Measurements from ENCODE around the gene SMU1.
A peak's percentile ranks its signal among the peaks of the same experiment; 100 is the strongest.
"Not testable (repeated sequence)": the region's sequence is repeated elsewhere in the genome, so short reads cannot be mapped to it uniquely, and the experiment has no call there.

The SMU1 gene

DNA sequence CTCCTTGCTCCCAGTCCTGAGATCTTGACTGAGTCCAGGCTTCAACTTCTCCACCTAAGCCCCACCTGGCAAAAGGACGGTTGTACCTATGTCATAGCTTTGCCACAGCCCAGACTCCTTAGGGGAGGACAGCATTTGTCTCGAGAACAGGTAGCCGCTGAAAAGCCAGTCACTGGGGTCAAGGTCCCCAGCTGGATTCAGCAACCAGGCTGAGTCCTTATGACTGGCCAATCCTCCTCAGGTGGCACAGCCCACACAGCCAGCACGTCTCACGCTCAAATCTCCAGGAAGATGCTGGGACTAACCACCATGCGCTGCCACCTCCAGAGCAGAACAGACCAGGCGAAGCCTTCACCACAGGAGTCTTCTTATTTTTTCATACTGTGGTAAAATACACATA lies 27.9 kb upstream of the SMU1 start:
- no peak for DNase-seq

DNA sequence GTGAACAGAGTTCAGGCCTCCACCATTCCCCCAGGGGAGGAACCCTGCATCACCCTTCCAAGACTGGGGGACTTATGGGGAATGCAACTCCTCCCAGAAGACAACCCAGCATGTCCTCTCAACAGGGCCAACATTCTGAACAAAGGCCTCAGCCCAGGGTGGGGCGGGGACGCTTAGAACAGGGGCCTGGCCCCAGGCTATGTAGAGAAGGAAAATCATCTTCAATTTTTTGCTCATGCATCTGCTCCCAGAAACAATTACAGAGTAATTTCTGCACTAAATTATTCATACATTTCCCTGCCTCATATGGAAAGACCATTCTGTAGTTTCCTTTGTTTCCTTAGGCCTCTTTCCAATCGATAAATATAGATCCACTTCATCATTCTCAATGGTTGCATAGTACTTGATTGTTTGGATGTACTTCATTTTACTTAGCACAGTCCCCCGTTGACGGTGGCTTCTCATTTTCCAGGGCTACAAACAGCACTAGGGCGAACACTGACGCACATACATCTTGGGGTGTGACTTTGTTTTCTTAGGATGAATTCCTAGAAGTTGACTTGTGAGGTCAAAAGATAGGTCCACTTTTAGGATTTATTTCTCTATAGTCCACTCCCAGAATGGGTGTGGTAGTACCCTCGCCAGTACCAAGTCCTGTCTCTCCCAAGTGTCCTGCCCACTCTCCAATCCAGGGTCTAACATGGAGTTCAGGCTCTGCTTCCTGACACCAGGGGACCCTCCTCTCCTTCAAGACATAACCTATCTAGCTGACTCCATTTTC lies 27.2 kb upstream of the SMU1 start:
- no peak for DNase-seq

DNA sequence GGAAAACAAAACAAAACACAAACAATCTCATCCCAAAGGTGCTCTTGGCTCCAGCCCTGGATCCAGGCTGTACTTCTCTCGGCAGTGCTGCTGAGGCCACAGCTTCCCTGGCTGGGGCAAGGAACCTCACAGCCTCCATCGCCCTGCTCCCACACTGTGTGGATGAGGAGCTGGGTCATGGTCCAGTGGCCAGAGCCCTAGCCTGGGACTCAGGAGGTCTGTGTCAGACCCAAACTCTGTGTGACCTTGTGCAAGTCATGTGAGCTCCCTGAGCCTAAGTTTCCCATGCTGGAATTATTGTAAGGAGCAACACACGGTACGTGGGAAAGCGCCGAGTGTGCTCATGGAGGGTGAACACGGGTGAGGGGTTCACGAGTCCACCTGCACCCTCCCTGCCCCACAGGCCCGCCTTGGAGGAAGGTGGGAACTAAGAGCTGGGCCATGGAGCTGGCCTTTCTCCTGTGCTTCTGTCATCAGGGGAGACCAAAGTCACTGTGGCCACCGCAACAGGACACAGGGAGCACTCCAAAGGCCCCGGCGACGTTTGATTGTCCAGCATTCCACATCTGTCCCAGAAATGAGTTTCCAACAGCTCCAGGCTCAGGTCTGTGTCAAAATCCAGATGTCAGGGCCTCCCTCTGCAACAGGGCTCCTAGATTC lies 26.2 kb upstream of the SMU1 start:
- DNase-seq = no peak

DNA sequence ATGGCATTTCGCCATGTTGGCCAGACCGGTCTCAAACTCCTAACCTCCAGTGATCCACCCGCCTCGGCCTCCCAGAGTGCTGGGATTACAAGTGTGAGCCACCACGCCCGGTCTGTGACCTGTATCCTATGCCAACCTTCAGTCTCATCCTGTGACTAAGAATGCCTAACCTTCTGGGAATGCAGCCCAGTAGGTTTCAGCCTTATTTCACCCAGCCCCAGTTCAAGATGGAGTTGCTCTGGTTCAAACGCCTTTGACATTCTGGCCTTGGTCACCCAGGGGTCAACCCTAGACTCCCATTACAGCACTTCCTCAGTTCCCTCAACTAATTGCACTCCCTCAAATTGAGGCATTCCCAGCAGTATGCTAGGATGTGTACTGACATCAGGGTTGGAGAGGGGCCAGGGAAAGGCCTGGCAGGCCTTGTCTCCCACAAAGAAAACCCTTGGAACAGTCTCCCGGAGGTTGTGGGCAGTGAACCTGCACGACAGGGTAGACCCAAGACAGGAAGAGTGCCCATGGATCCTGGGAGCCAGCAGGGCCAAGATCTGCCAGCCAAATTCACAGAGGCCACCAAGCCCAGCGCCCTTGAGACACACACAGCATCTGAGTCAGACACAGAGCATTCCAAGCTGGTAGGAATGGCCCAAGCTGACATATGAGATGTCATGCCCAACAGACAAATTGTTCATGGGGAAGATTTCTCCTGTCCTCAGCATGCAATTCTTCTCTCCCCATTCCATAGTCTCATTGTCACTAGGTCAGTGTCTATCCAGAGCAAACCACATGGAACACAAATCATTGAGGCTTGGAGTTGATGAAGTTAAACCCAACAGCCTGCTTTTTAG lies 24.9 kb upstream of the SMU1 start:
- no peak for DNase-seq

DNA sequence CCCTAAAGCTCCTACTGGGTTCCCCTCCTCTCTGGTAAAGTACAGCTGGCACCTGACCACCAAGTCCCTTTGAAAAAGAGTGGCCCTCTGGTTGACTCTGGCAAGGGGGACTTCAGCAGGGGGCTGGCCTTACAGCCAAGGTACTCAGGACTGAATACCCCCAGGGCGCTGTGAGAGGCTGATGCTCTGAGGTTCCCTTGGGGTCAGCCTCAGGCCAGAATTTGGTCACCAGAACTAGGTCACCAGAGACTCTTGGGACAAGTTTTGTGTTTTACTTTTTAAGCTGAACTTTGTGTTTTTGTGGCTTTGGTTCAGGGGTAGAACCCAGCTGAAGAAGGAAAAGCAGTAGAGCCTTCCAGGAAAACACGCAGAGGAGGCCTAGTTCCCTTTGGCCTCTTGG lies 23.3 kb upstream of the SMU1 start:
- DNase-seq = no peak

DNA sequence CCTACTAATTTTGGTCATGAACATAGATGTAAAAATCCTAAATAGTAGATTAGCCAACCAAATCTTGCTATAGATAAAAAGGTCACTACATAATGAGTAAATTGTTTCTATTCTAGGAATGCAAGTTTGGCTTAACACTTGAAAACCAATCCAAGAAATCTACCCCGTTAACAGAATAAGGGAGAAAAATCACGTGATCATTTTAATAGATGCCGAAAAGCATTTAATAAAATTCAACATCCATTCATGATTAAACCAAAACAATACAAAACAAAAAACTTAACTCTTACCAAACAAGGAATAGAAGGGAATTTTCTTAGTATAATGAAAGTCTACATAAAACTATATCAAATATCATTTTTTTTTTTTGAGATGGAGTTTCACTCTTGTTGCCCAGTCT lies 20.7 kb upstream of the SMU1 start:
- no peak for DNase-seq

DNA sequence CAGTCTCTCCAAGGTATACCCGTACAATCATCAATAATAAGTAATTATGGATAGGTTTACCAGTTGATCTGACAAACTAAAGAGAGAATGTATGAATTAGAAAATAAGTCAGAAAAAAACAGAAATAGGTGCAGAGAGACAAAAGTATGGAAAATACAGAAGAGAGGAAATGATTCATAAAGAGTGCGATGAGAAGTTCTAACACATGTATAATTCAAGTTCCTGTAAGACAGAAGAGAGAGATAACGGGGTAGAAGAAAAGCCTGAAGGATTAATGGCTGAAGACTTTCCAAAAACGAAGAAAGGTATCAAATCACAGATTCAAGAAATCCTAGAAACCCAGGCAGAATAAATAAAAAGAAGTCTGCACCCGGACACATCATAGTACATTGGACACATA lies 16.2 kb upstream of the SMU1 start:
- no peak for DNase-seq

DNA sequence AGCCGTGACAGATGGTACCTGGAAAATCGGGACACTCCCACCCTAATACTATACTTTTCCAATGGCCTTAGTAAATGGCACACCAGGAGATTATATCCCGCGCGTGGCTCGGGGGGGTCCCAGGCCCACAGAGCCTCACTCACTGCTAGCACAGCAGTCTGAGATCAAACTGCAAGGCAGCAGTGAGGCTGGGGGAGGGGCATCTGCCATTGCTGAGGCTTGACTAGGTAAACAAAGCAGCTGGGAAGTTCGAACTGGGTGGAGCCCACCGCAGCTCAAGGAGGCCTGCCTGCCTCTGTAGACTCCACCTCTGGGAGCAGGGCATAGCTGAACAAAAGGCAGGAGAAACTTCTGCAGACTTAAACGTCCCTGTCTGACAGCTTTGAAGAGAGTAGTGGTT lies 9.2 kb upstream of the SMU1 start:
- not testable (repeated sequence) for DNase-seq

DNA sequence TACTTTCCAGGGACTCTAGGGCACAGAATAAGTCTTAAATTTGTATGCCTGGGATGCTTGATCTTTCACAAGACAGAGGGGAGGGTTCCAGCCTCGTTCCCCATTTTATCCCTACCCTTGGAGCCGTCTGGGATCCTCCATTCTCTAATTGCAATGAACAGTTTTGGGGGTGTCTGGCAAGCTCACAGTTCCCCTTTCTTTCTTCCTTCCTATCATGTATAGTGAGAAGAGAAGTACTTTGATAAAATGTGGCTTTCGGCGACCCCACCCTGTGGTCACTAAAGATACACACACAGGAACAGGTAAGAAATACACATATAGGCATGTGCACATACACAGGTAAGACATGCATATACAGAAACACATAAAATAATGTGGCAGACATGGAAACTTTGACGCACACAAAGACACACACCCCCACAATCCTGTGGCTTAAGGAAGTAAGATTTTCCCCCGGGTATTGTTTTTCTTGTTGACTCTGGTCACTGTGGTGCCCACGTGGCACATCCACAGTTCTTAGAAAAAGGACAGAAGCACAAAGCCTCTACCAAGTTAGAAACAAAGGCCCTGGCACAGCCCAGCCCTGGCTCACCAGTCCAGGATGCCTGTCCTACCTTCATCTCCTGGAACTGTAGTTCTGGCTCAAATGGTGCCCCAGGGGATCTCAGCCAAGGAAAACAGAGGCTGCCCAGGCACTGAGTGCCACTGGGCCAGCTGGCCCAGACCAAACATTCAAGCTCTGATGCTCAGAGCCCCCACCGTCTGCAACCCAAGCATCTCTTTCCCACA lies 6.3 kb upstream of the SMU1 start:
- DNase-seq = peak in 1 of 2 experiments; percentile 25

DNA sequence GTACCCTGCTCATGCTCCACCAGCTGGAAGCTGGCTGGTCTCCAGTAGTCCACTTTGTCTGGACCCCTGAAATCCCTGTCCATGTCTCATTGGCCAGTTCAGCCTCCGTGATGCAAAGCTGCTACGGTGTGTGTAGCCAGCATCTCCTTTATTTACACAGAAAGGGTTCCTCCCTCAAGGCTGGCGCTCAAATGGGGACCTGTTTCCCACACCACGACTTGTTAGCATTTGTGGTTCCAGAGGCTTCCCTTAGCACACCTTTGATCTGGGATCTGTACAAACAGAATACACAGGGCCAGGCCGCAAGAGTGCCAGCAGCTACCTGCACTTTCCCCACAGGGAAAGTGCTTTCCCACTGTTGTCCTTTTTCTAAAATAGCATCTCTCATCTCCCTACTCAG lies 5.7 kb upstream of the SMU1 start:
- DNase-seq = no peak

DNA sequence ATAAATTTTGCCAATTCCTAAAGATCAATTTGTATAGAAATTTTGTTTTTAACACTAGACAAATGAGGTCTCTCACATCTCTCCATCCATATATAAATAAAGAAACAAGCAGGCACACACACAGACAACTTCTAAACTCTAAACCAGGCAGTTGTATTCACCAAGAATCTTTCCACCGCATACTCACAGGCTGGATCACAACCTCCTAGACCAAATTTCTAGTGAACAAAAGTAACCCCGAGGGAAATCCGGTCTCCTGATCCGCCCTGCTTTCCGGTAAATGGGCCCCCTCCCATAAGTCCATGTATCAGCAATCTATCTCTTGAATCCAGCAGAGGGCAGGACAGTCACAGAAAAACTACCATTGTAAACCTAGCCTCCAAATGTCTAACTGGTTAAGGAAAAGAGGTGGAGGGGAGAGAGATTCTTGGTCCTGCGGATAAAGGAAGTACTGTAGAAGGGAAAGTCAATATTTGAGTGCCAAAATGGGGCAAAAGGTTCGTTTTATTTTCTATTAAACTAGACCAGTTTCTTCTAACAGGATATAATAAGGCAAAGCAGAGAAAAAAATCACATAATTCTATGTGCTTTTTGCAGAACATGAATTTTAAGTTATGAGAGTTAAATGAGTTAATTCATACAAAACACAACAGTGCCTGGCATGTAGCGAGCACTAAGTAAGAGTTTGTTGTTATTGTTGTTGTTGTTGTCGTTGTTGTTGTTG lies 4.8 kb upstream of the SMU1 start:
- DNase-seq = peak; percentile 30 to 70

DNA sequence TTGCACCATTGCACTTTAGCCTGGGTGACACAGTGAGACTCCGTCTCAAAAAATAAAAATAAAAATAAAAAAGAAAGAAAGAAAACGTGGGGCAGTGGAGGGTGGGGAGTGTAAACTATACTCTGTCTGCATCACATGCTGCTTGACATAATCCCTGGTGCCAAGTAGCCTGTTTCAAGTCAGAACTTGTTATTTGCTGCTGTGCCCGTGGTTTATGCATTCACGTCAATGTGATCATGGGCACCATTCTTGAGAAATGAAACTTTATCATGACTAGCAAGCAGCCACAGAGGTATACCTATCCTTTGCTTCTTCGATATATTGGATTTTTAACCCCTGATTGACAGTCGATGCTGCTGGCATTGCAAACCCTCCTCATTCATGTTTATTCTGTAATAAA lies 4.1 kb upstream of the SMU1 start:
- no peak for DNase-seq

DNA sequence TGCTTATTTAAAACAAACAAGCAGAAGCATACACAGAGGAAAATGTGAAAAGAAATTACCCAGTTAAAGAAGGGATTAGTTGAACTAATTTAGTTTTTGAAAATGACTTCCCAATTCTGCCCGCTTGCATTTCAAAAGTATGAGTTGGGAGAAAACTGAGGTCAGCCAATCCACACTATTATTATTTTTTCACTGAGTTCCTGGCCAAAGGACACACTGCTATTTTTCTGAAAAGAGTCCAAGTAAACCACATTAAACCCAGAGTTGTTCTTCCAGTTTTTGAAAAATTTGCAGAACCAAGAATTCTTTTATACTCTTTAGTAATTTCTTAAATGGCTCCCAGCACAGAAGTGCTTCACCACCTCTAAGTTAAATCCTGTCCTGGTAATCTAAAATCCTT lies 7.5 kb downstream of the SMU1 start:
- no peak for DNase-seq

DNA sequence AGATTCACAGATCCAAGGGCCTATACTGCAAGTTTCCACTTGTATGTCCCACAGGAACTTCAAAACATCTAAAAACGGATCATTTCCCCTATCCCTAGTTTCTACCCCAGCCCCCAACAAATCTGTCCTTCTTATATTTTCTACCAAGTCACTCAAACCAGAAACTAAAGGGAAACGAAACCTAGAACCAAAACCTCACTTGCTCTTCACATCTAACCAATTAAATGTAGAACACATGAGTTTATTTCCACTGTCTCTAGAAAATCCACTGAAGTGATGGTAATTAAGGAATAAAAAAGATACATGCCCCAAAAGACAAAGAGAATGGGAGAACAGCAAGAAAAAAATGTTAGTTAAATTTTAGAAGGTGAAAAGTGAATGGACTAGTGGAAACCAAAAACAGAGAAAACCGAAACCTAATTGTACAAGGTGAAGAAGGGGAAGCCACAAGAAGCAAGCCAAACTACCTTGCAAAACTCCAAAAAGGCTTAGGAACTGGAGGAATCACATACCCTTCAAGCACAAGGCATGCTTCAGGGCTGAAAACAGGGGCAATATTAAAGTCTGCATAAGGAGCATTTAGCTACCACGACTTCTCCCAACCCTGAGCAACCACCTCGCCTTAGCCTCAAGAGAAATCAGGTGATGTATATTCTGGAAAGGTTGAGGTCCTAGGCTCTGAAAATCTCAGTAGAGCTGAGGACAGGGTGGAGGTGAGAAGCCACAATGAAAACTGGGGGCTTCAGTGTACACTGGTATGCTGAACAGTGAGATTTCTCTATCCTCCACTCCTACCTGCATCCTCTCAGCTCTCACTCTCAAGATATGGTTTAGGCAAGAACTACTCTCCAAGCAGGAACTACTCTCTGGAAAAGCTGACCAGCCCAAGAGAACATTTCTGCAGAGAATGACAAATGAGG lies 11.1 kb downstream of the SMU1 start:
- no peak for DNase-seq

DNA sequence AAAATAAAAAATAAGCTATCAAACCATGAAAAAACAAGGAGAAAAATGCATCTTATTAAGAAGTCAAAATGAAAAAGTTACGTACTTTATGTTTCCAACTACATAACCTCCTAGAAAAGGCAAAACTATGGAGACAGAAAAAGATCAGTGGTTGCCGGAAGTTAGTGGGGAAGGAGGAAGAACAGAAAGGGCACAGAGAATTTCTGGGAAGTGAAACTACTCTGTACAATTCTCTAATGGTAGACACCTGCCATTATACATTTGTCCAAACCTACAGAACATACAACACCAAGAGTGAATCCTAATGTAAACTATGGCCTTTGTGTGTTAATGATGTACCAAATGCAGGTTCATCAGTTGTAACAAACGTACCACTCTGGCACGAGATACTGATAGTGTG lies 25.3 kb downstream of the SMU1 start:
- DNase-seq = no peak

DNA sequence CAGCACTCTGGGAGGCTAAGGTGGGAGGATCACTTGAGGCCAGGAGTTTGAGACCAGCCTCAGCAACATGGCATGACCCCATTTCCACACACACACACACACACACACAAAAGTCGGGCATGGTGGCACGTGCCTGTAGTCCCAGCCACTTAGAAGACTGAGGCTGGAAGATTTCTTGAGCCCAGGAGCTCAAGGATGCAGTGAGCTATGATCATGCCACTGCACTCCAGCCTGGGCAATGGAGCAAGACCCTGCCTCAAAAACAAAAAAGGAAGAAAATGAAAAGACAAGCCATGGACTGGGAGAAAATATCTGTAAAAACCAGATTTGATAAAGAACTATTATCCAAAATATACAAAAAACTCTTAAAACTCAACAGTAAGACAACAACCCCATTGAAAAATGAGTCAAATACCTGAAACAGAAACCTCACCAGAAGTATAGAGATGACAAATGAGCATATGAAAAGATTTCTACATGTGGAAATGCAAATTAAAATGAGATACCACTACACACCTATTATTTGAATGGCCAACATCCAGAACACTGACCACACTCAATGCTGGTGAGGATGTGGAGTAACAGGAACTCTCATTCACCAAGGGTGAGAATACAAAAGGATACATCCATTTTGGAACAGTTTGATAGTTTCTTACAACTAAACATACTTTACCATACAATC lies 26.7 kb downstream of the SMU1 start:
- no peak for DNase-seq

DNA sequence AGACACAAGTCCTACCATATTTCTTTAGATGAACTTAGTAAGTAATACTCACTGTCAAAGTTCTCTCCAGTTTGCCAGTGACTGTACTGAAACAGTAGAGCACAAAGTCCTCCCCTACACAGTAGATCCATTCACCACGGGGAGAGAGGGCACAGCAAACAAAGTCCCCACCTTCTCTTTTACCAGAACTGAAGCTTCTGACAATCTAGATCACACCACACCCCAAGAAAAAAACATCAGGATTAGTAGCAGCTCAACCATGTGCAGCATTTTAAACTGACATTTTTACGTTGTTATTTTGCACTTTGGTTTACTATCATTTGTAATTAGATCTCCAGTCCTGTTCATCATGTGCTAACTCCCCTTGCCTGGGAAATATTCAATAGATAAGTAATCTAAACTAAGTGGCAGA lies 28.4 kb downstream of the SMU1 start:
- no peak for DNase-seq

DNA sequence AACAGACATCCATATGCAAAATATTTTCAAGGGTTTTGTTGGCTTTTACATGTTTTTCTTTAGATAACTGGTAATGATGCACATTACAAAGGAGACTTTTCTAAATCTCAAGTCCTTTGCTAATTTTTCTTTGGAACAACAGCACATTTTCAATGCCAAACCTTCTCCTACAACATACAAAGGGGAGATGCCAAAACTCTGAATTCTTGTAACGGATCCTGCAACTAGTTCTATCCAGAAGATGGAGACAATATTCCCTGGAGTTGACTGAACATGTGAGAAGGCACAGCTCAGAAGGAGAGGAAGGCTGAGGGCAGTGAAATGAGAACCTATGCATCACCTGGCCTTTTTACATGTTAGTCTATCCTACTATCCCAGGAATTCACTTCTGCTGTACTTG lies 30.4 kb downstream of the SMU1 start:
- no peak for DNase-seq

DNA sequence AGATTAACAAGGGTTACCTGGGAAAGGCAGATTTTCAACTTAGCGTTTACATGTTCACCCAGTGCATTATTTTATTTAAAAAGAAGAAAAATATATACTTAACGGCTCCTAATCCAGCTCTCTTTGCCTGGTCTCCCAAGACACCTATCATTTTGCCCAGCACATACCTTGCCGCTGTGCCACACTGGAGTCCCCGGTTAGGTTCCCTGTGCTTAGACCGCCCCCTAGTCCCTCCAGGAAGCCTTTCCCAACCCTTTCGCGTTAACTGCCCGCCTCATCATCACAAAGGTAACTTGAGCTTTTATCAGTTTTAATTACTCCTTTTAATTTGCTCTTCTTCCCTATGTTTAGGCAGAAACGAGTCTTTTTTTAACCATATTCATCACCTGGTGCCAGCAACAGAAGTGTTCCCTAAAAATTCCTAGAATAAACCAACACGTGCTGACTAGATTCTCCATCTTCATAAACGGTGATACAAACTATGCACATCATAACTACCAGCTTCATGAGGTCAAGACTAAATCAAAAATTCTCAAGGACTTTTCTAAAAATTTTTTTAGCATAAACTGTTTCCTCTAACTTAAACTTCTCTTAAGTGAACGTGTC lies 31.7 kb downstream of the SMU1 start:
- no peak for DNase-seq

DNA sequence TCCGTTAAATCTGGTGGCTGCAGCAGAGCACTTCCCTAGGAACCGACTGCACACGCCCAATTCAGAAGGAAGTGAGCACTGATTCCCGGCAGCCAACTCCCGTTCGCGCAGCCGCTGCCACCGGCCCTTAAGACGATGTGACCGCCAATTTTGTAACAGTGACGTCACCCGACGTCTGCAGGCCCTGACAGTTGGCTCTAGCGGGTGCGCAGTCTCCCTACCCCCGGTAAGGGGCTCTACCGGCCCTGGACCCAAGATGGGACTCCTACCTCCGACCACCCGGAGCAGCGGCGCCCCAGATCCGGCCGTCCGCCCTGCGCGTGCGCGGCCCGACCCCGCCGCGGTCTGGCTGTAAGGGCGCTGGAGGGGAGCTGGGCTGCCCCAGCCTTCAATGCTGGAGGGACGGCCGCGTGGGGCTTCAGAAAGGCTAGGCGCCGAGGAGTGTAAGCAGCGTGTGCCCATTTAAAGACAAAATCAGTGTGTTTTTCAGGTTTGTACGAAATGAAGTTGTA lies 32.3 kb downstream of the SMU1 start:
- DNase-seq = peak; percentile 36 to 43
